K562 (cell line): ENCODE measurements around the gene TAF1A. TPM values are rescaled to one million over a fixed set of nuclear protein-coding genes. Genes with fewer than 3 reads are reported as not detected.

Experiments used
- ARID4B ChIP-seq: sonication (generic); formaldehyde crosslinking; IDR thresholded peaks from 2 replicates; pipeline ENCODE4 v1.8.0; 2022; ENCODE audit warnings: mild to moderate bottlenecking, missing genetic modification reagents
- CBFA2T3 ChIP-seq: fragments of 450-650 bp; IDR thresholded peaks from 2 replicates; pipeline ENCODE4 v1.6.1; 2017
- COPS2 ChIP-seq: fragments of 450-650 bp; conservative IDR thresholded peaks from 2 replicates; pipeline ENCODE4 v1.6.1; 2016; ENCODE audit warnings: mild to moderate bottlenecking, moderate library complexity
- DACH1 ChIP-seq: fragments of 450-650 bp; IDR thresholded peaks from 2 replicates; pipeline ENCODE4 v1.6.1; 2018; ENCODE audit not compliant: partially characterized antibody
- DPF2 ChIP-seq: fragments of 450-650 bp; IDR thresholded peaks from 2 replicates; pipeline ENCODE4 v1.6.1; 2016
- EGR1 ChIP-seq: fragments of 450-650 bp; conservative IDR thresholded peaks from 2 replicates; pipeline ENCODE4 v1.6.1; 2017; ENCODE audit warnings: mild to moderate bottlenecking
- EP400 ChIP-seq: fragments of 450-650 bp; IDR thresholded peaks from 2 replicates; pipeline ENCODE4 v1.6.1; 2017; ENCODE audit warnings: antibody characterized with exemption, mild to moderate bottlenecking, moderate library complexity
- FOSL1 ChIP-seq: fragments of 200-800 bp; sonication (Bioruptor generic); conservative IDR thresholded peaks from 2 replicates; pipeline ENCODE4 v1.6.1; 2016; ENCODE audit warnings: missing genetic modification characterization, missing compliant biosample characterization
- FOXA1 ChIP-seq: fragments of 450-650 bp; IDR thresholded peaks from 2 replicates; pipeline ENCODE4 v1.6.1; 2016; ENCODE audit warnings: mild to moderate bottlenecking, borderline replicate concordance
- HDAC1 ChIP-seq, 2 experiments: fragments of 450-650 bp; IDR thresholded peaks; 2 replicates each; pipeline ENCODE4 v1.6.1; 2016 to 2017; ENCODE audit warnings: inconsistent platforms in 1 of 2, mild to moderate bottlenecking in 1 of 2, moderate library complexity in 1 of 2
- IRF9 ChIP-seq: fragments of 450-650 bp; IDR thresholded peaks from 2 replicates; pipeline ENCODE4 v1.6.1; 2016; ENCODE audit warnings: missing biosample characterization, missing genetic modification characterization
- MTA3 ChIP-seq: fragments of 450-650 bp; formaldehyde crosslinking; IDR thresholded peaks from 2 replicates; pipeline ENCODE4 v1.6.1; 2017; ENCODE audit warnings: mild to moderate bottlenecking, borderline replicate concordance
- NCOR1 ChIP-seq: fragments of 450-650 bp; IDR thresholded peaks from 2 replicates; pipeline ENCODE4 v1.6.1; 2016; ENCODE audit warnings: mild to moderate bottlenecking, moderate library complexity
- NR3C1 ChIP-seq: sonication (generic); formaldehyde crosslinking; IDR thresholded peaks from 2 replicates; pipeline ENCODE4 v1.8.1; 2022; ENCODE audit warnings: missing genetic modification reagents
- NRF1 ChIP-seq, 2 experiments: fragments of 450-650 bp; IDR thresholded peaks in 1 of 2; conservative IDR thresholded peaks in 1 of 2; 2 replicates each; pipeline ENCODE4 v1.6.1; 2014; ENCODE audit warnings: mild to moderate bottlenecking in 2 of 2
- RB1 ChIP-seq: fragments of 450-650 bp; IDR thresholded peaks from 2 replicates; pipeline ENCODE4 v1.6.1; 2017; ENCODE audit warnings: low read depth, mild to moderate bottlenecking
- SNAPC5 ChIP-seq: fragments of 250-450 bp; sonication (Bioruptor Pico); IDR thresholded peaks from 2 replicates; pipeline ENCODE4 v1.8.0; 2021; ENCODE audit warnings: moderate library complexity, mild to moderate bottlenecking, inconsistent platforms
- SRSF3 ChIP-seq: fragments of 200-400 bp; formaldehyde crosslinking; IDR thresholded peaks from 2 replicates; pipeline ENCODE4 v1.6.1; 2016; ENCODE audit warnings: mild to moderate bottlenecking, low read length, moderate library complexity; ENCODE audit not compliant: insufficient read depth
- SUPT5H ChIP-seq: fragments of 450-650 bp; IDR thresholded peaks from 2 replicates; pipeline ENCODE4 v1.6.1; 2016
- ZNF133 ChIP-seq: fragments of 250-450 bp; sonication (Bioruptor Pico); IDR thresholded peaks from 2 replicates; pipeline ENCODE4 v1.4.0; 2020; ENCODE audit warnings: mild to moderate bottlenecking
- ZNF217 ChIP-seq: sonication (generic); formaldehyde crosslinking; IDR thresholded peaks from 2 replicates; pipeline ENCODE4 v1.8.0; 2022; ENCODE audit warnings: mild to moderate bottlenecking, missing genetic modification reagents
- ZNF23 ChIP-seq: fragments of 250-450 bp; sonication (Bioruptor Pico); IDR thresholded peaks from 2 replicates; pipeline ENCODE4 v1.4.0; 2020; ENCODE audit warnings: mild to moderate bottlenecking
- ZNF280A ChIP-seq: fragments of 450-650 bp; IDR thresholded peaks from 2 replicates; pipeline ENCODE4 v1.6.1; 2018; ENCODE audit warnings: mild to moderate bottlenecking, low read depth; ENCODE audit not compliant: partially characterized antibody
- ZNF583 ChIP-seq: fragments of 250-450 bp; sonication (Bioruptor Pico); IDR thresholded peaks from 2 replicates; pipeline ENCODE4 v1.4.0; 2020
- ZNF695 ChIP-seq: fragments of 450-650 bp; formaldehyde crosslinking; IDR thresholded peaks from 2 replicates; pipeline ENCODE4 v1.4.0; 2020; ENCODE audit warnings: mild to moderate bottlenecking, moderate library complexity
- polyA plus RNA-seq, 8 experiments: library from polyadenylated mRNA; depleted of rRNA in 4 of 8; stranded (reverse) in 5 of 8; unstranded in 3 of 8; fragments of >200 nt; fragmentation: Nextera tagmentation in 2 of 8; fragmentation: Illumina TruSeq in 1 of 8; extraction: Ambion mirVana in 2 of 8; extraction: Trizol in 1 of 8; gene quantifications; 2 replicates each; pipeline versions ENCODE4 v1.2.1 to v1.2.3, GENCODE V29; 2011 to 2014; ENCODE audit warnings: inconsistent platforms in 1 of 8, missing spikeins in 1 of 8
- total RNA-seq, 7 experiments: library from RNA; depleted of rRNA in 6 of 7; stranded (reverse); fragments of >200 nt in 6 of 7; fragmentation: Illumina TruSeq in 2 of 7; extraction: Trizol in 2 of 7; gene quantifications; 2 replicates each; pipeline versions ENCODE4 v1.2.1 to v1.2.3, GENCODE V29; 2011 to 2021; ENCODE audit warnings: low replicate concordance in 1 of 7

TAF1A gene
- total and polyA plus RNA-seq, 9 of the 15 experiments (the other 6 are each of a cell fraction or from before 2014, with no cell fraction given), result 17.8 to 36.8 (median 25.3) TPM

GRCh38 chr1:222618880-222619596 lies 29.3 kb upstream of the TAF1A start (continued):
- peak; percentile 29; the same call in 1 of the 2 replicates for TF ChIP-seq EGR1
- no peak for TF ChIP-seq SRSF3
- TF ChIP-seq FOXA1, result no peak
- TF ChIP-seq ZNF583 (CRISPR knock-in tag), result no peak
- 0 out of 4 replicates have a peak, but pooled peaks of 1 of the 2 experiments have one; percentile 43 for TF ChIP-seq HDAC1 (IDR thresholded peaks at IDR 0.05)
- 0 out of 2 replicates have a peak, but pooled peaks have one; percentile 3 for TF ChIP-seq CBFA2T3
- TF ChIP-seq NR3C1 (CRISPR knock-in tag), result no peak
- TF ChIP-seq RB1, result no peak
- TF ChIP-seq ZNF280A, result no peak
- no peak for TF ChIP-seq ZNF695 (CRISPR knock-in tag)
- TF ChIP-seq DPF2, result no peak
- no peak for TF ChIP-seq SUPT5H
- TF ChIP-seq ARID4B (CRISPR knock-in tag), result no peak
- TF ChIP-seq COPS2, result no peak
- TF ChIP-seq ZNF23, result no peak
- no peak for TF ChIP-seq IRF9 (tag)
- TF ChIP-seq SNAPC5 (CRISPR knock-in tag), result no peak
- no peak for TF ChIP-seq DACH1
- TF ChIP-seq NCOR1, result no peak
- TF ChIP-seq MTA3, result no peak
- TF ChIP-seq ZNF217, result no peak
- no peak for TF ChIP-seq ZNF133 (CRISPR knock-in tag)
- peak; percentile 63 to 74 for TF ChIP-seq NRF1 (conservative IDR thresholded peaks at IDR 0.05 in 1 of 2, IDR thresholded peaks at IDR 0.05 in 1 of 2)
- TF ChIP-seq FOSL1 (tag), result 0 out of 2 replicates have a peak, but pooled peaks have one; percentile 11
- no peak for TF ChIP-seq EP400
